Upper lobe of left lung (tissue), 6 donors: Measurements from ENCODE around the gene IL1RL1. TPM values are rescaled to one million over a fixed set of nuclear protein-coding genes. Genes with fewer than 3 reads are reported as not detected.
A peak's percentile ranks its signal among the peaks of the same experiment; 100 is the strongest.

ENCODE experiments used
- ATAC-seq, 2 donors: fragments of 200-7000 bp; cut with Tn5 transposase; one replicate each; pipeline ENCODE4 v1.9.1; 2022; ENCODE audit warnings: mild to moderate bottlenecking in 2 of 2, moderate library complexity in 2 of 2; ENCODE audit not compliant: low FRiP score in 2 of 2
- DNase-seq, 2 donors: peaks; one replicate each; pipeline ENCODE4 v3.0.0-alpha.2; 2019 to 2020
- H3K27ac ChIP-seq, 4 donors: fragments of 200-600 bp; sonication (generic); one replicate each; pipeline ENCODE4 v1.5.1; 2016 to 2019
- H3K27me3 ChIP-seq, 4 donors: fragments of 200-600 bp; sonication (generic); one replicate each; pipeline ENCODE4 v1.5.1; 2017 to 2019
- H3K36me3 ChIP-seq, 4 donors: fragments of 200-600 bp; sonication (generic); one replicate each; pipeline ENCODE4 v1.5.1; 2016 to 2019
- H3K4me1 ChIP-seq, 4 donors: fragments of 200-600 bp; sonication (generic); one replicate each; pipeline ENCODE4 v1.5.1; 2018 to 2019
- H3K4me3 ChIP-seq, 4 donors: fragments of 200-600 bp; sonication (generic); one replicate each; pipeline ENCODE4 v1.5.1; 2017 to 2019; ENCODE audit warnings: mild to moderate bottlenecking in 2 of 4, moderate library complexity in 1 of 4
- H3K9me3 ChIP-seq, 4 donors: fragments of 200-600 bp; sonication (generic); one replicate each; pipeline ENCODE4 v1.5.1; 2018 to 2019
- CTCF ChIP-seq, 6 experiments: fragments of 450-650 bp in 4 of 6; fragments of 200-600 bp in 2 of 6; sonication (generic) in 2 of 6; IDR thresholded peaks; one replicate each; pipeline ENCODE4 v1.5.1; 2016 to 2019; ENCODE audit warnings: antibody characterized with exemption in 6 of 6
- EP300 ChIP-seq, 4 donors: sonication (generic); formaldehyde crosslinking; IDR thresholded peaks; one replicate each; pipeline ENCODE4 v1.5.1; 2017; ENCODE audit warnings: antibody characterized with exemption in 4 of 4, control low read depth in 2 of 4
- POLR2A ChIP-seq, 4 donors: fragments of 450-650 bp; IDR thresholded peaks; one replicate each; pipeline ENCODE4 v1.5.1; 2016 to 2017; ENCODE audit warnings: antibody characterized with exemption in 4 of 4, mild to moderate bottlenecking in 2 of 4
- POLR2AphosphoS5 ChIP-seq, 2 donors: sonication (generic); formaldehyde crosslinking; IDR thresholded peaks; one replicate each; pipeline ENCODE4 v1.5.1; 2017; ENCODE audit warnings: antibody characterized with exemption in 2 of 2
- WGBS, 2 donors: methylation state at CpG; one replicate each; pipeline ENCODE4 v1.1.5; 2017 to 2018; 5-methylcytosine and 5-hydroxymethylcytosine counted together
- total RNA-seq, 6 donors: library from RNA; depleted of rRNA in 4 of 6; stranded (reverse); fragments of >200 nt in 4 of 6; gene quantifications; one replicate each; pipeline versions ENCODE4 v1.1.0 to v1.2.1, GENCODE V29; 2016 to 2021
- donor health status: DM: no; HTN: no; CAD: no; lungs with moderate emphysema.
- donor health status: DM: no; HTN: yes; CAD: no; lungs with severe emphysema.

The IL1RL1 gene
- total RNA-seq, 6 donors from 2014 or later, result 26.2 to 203 (median 53.1) TPM

- Histone ChIP-seq H3K36me3 (no peaks in the 10 kb centered on the region), H3K27ac (no peak overlapping the region), H3K9me3 (no peaks in the 10 kb centered on the region), H3K27me3 (no peaks in the 10 kb centered on the region), H3K4me3 (no peak overlapping the region), H3K4me1 (peaks cover 3 to 11% (median 7%) of the 10 kb centered on the region in 4 donors)
- ATAC-seq, result no peak
- no peak for DNase-seq
- TF ChIP-seq POLR2AphosphoS5 (IDR thresholded peaks at IDR 0.05) (no peak), POLR2A (IDR thresholded peaks at IDR 0.05) (no peak), EP300 (IDR thresholded peaks at IDR 0.05) (no peak), CTCF (IDR thresholded peaks at IDR 0.05) (no peak)
- 91 to 95% methylated on average over 5 of the region's 5 CpGs for WGBS, 2 donors
Measured at GRCh38 chr2:102289129-102289528, 22.2 kb upstream of the IL1RL1 start.

GRCh38 chr2:102290594-102290993, 20.8 kb upstream of the IL1RL1 start:
- Histone ChIP-seq H3K36me3 (no peaks in the 10 kb centered on the region), H3K9me3 (no peaks in the 10 kb centered on the region), H3K4me1 (peaks cover 0 to 11% (median 6%) of the 10 kb centered on the region in 4 donors), H3K27ac (peak overlapping the region in 2 of 4 donors; percentile 7 to 69), H3K27me3 (no peaks in the 10 kb centered on the region), H3K4me3 (no peak overlapping the region)
- no peak for TF ChIP-seq POLR2AphosphoS5 (IDR thresholded peaks at IDR 0.05)
- no peak for TF ChIP-seq POLR2A (IDR thresholded peaks at IDR 0.05)
- TF ChIP-seq CTCF (IDR thresholded peaks at IDR 0.05), result no peak
- no peak for TF ChIP-seq EP300 (IDR thresholded peaks at IDR 0.05)
- ATAC-seq (no peak), DNase-seq (no peak)

GRCh38 chr2:102291319-102292075, 19.9 kb upstream of the IL1RL1 start:
- Histone ChIP-seq H3K27ac (peak overlapping the region; percentile 21 to 69 (median 50)), H3K9me3 (no peaks in the 10 kb centered on the region), H3K4me3 (no peak overlapping the region), H3K4me1 (peaks cover 0 to 11% (median 6%) of the 10 kb centered on the region in 4 donors), H3K36me3 (no peaks in the 10 kb centered on the region), H3K27me3 (no peaks in the 10 kb centered on the region)
- TF ChIP-seq POLR2AphosphoS5 (IDR thresholded peaks at IDR 0.05) (no peak), CTCF (IDR thresholded peaks at IDR 0.05) (no peak), POLR2A (IDR thresholded peaks at IDR 0.05) (no peak)
- DNase-seq, result peak in 1 of 2 donors; percentile 56
- WGBS, 2 donors, result 64 to 87% methylated on average over 4 of the region's 4 CpGs
- ATAC-seq, result peak; percentile 34 to 52

GRCh38 chr2:102294802-102295489, 16.4 kb upstream of the IL1RL1 start:
- 82 to 85% methylated on average over 3 of the region's 3 CpGs for WGBS, 2 donors
- DNase-seq (no peak), ATAC-seq (no peak)
- Histone ChIP-seq H3K36me3 (no peaks in the 10 kb centered on the region), H3K4me1 (peaks cover 0 to 11% (median 6%) of the 10 kb centered on the region in 4 donors), H3K4me3 (no peak overlapping the region), H3K27me3 (no peaks in the 10 kb centered on the region), H3K9me3 (no peaks in the 10 kb centered on the region), H3K27ac (peak overlapping the region in 2 of 4 donors; percentile 14 to 18)
- no peak for TF ChIP-seq POLR2AphosphoS5 (IDR thresholded peaks at IDR 0.05)
- no peak for TF ChIP-seq CTCF (IDR thresholded peaks at IDR 0.05)
- no peak for TF ChIP-seq EP300 (IDR thresholded peaks at IDR 0.05)
- no peak for TF ChIP-seq POLR2A (IDR thresholded peaks at IDR 0.05)
